GM19324 (cell line): ENCODE measurements around the gene C10orf53.
"Not testable (repeated sequence)": the region's sequence is repeated elsewhere in the genome, so short reads cannot be mapped to it uniquely, and the experiment has no call there.

ENCODE experiments used
- ATAC-seq: cut with Tn5 transposase; IDR thresholded peaks from one replicate; pipeline ENCODE4 v1.9.1; 2021; ENCODE audit warnings: mild to moderate bottlenecking, moderate library complexity; ENCODE audit not compliant: unreplicated experiment, low FRiP score

C10orf53 gene

DNA sequence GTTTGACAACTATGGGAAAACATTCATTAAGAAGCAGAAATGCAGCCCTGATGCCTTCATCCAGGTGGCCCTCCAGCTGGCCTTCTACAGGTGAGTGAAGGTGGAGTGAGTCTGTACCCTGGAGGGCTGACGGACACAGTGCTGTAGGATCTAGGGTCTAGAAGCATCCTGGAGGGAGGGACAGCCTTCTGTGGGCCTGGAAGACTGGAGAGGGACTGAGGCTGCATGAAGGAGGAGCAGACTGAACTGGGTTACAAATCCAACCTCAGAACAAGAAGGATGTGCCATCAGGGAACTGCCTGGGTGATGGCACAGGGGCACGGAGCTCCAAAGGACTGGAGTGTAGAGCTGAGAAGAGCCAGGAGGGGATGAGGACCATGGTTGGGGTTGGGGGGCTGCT lies 27.5 kb upstream of the C10orf53 start:
- ATAC-seq: no peak

DNA sequence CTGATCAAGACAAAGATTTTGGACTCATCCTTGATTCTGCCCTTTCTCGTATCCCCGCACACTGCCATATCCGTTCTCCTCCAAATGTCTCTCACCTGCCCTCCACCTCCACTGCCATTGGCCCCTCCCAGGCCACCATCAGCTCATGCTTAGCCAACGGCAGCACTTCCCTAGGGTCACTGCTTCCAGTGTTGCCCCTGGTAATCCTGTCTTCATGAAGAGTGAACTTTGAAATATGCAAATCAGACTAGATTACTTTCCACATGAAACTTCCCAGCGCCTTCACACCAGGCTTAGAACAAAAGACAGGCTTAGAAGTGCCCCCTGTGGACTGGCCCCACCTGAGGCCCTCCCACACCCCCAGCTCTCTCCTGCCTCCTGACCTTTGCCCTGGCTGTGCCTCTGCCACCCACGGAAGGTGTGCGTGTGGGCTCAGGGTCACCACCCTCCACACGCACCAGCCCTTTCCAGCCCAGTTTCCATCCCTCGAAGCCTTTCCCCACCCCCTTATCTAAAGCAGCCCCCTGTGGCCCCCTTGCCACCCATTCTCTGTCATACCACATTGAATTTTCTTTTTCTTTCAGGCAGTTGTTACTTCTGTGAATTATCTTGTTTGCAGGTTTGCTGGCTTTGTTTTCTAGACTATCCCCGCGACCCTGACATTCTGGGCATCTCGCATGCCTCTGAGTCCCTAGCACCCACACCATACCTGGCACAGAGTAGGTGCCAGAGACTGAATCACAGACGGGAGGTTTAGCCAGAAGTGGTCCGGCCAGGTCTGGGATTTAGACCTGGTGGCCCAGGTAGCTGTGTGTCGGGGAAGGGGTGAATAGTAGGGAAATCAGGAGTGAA lies 26.8 kb upstream of the C10orf53 start:
- ATAC-seq: no peak

DNA sequence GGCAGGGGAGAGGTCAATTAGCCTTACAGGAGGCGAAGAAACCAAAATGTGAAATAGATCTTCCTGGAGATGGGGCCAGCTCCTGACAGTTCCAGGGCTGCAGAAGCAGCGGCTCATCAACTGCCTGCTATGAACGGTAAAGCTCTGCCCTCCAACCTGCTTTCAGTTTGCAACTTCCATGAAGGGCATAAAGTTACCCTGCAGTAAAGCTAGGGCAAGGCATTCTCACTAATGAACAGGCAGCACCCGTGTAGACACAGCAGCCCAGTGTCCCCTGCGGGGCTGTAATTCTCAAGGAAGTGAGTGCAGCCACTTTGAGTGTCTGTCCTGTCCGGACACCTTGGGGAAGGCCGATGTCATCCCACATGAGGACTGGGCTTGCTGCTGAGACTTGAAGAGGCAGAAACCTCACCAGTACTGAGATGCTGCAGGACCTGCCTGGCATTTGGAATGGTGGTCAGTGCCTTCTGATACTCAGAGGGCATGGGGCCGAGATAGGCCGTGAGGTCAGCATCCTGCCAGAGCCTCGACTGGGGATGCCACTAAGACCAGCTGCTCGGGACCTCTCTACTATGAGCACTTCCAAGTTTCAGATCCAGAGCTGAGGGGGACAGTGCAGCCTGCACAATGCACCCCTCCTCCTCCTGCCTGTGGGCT lies 26.1 kb upstream of the C10orf53 start:
- no peak for ATAC-seq

DNA sequence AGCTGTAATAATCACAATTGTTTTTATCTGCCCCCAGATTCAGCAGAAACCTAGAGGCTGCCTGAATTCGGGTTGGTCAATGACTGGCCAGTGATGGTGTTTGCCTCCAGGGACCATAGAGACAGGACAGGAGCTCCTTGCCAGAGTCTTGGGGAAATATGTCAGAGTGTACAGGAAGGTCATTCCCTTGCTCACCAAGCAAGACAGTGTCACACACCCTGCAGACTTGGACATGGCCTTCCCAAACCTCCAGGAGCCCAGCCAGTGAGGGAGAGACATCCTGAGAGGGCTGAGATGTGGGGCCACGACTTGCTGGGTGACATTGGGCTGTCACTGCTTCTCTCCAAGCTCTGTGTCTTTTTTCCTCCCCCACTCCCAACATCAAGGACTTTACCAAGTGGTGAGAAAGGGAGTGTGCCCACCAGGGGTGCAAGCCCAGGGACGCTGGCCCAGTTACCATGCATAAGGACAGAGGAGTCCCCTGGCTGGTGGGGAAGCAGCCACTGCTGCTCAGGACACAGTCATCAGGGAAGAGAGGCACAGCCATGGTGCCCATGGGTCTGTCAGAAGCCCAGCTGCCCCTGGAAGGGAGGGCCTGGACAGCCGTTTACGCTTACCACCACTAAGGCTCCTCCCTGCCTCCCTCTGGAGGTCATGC lies 25.3 kb upstream of the C10orf53 start:
- ATAC-seq: no peak

DNA sequence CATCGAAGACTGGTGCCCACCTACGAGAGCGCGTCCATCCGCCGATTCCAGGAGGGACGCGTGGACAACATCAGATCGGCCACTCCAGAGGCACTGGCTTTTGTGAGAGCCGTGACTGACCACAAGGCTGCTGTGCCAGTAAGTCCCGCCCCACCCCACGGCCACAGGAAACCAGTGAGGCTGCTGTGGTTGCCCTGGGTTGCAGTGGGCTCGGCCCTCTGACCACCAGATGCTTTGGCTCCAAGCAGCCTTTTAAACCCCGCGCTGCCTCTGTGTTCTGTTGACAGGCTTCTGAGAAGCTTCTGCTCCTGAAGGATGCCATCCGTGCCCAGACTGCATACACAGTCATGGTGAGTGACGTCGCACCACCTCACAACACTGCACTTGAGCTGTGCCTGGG lies 24.4 kb upstream of the C10orf53 start:
- ATAC-seq: no peak

DNA sequence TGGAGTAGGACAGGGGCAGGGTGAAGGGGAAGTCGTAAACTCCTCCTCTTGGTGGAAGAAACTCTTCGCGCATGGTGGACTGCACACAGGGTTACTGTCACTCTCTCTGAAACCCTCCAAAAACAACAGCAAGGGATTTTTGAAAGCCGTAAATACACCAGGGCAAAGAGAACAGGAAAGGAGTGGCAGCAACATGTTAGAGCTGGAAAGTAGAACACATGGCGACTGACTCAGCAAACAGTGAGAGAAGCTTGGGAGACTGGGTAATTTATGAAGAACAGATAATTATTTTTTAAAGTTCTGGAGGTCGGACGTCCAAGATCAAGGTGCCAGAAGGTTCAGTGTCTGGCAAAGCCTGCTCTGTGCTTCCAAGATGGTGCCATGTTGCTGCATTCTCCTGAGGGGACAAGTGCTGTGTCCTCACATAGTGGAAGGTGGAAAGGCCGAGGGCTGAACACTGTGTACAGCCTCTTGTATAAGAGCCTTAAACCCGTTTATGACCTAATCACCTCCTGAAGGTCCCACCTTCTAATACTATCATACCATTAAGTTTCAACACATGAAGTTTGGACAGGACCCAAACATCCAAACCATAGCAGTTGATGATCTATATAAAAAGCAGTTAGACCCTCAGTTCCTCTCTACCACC lies 22.5 kb upstream of the C10orf53 start:
- no peak for ATAC-seq

DNA sequence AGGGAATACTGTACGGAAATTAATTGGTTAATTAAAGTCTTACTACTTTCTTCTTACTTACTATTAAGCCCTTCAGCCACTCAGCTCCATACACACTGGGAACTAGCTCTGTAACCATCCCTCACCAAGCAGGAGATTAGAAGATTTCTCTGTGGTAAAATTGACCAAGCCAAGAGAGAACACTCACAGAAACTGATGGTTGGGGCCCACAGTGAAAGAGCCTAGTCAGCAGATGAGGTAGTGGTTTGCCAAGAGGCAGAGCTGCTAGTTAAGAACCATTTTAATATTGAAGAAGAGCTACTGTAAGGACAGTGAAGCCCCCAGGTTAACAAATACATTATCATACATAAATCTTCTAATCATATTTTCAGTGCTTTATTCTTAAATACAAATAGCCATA lies 21.8 kb upstream of the C10orf53 start:
- ATAC-seq: no peak

DNA sequence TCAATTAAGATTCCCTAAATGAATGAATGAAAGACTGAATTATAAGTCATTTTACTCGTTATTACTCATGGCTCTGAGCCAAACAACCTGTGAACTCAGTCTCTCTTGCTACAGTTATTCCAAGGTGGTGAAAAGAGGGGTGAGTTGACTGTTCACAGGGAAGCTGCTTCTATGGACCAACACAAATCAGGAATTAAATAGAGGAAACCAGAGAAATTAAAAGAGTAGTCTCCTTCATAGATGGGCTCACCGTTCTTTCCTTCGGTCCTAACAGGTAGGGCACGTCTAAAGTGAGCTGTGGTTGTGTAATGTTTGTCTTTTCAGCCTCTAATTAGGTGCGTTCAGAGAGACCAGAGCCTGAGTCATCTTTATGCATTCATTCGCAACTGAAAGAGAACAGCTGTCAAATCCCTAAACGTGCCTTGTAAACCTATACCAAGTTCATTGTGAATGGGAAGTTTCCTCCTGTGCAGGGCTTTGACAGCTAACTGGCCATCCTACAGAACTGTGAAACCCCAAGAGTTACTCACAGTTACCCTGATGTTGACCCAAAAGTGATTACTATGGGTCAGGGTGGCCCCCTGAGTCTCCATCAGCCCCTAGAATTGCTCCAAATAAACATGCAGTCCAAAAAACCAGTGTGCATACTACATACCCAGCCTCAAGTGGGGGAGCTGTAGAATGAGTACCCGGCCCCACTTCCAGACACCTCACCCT lies 18.2 kb upstream of the C10orf53 start:
- no peak for ATAC-seq

DNA sequence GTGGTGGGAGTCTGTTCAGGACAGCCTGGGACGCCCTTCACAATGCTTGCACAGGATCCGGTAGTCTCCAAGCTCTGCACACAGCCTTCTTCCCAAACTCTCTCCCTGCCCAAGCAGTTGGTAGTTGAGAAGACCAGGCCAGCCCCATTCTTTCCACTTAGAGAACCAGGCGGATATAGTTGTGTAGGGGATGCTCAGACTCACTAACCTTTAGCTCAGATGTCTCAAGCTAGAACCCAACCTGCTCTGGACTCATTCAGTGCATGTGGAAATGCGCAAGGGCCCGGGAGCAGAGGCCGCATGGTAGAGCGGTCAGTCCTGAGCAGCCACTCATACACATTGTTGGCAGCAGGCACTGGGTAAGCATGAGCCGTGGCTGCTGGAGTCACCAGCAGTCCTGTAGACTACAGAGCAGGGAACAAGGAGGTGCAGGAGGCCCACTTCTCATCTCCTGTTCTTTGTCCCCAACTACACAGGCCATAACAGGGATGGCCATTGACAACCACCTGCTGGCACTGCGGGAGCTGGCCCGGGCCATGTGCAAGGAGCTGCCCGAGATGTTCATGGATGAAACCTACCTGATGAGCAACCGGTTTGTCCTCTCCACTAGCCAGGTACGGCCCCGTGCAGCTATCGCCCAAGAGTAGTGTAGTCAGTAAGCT lies 17.2 kb upstream of the C10orf53 start:
- no peak for ATAC-seq

DNA sequence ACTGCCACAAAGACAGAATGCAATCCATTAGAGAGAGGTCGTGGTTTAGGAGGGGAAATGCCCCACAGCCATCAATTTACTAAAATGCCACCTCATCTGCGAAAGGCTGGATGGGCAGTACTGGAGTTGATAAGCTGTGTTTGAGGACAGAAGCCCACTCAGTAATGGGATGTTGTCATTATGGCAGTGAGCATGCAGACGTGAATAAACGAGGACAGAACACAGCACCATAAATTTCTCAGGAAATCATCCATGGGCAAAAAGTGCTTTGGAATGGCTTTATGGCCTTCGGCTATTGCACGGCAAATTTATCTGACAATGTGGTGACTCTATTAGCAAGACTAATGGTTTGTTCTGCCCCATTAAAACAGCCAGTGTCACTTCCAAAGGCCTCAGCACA lies 15.9 kb upstream of the C10orf53 start:
- no peak for ATAC-seq

DNA sequence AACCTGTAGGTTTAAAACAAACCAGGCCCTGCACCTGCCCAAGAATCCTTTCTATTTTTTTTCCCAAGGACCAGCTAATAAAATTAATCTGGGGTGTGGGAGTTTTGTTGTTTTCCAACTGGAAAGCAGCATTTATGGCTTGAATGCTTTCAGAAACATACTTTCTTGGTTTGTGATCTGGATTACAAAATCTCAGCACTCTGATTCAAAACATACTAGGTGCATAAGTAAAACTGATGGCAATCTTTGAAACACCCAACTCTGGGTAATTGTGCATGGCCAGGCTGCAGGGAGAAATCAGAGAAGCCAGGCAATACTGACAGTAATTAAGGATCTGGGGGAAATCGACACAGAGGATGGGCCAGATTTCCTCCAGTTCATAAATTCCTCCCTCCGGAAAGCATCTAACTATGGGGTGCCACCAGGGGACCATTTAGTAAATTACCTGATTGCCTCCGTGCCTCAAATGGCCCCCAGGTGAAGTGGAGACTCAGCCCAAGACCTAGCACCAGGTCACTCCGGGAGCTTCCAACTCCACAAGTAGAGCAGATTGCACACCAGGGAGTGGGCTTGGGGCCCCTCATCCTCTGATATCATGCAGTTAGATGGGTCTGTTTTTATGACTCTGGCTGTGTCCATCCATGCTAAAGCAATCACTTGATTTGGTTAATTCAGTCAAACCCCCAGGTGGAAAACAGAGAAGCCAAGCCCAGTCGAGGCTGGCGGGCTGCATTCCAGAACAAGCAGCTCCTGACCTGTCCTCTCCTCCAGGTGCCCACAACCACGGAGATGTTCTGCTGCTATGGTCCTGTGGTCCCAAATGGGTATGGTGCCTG lies 15.2 kb upstream of the C10orf53 start:
- no peak for ATAC-seq

DNA sequence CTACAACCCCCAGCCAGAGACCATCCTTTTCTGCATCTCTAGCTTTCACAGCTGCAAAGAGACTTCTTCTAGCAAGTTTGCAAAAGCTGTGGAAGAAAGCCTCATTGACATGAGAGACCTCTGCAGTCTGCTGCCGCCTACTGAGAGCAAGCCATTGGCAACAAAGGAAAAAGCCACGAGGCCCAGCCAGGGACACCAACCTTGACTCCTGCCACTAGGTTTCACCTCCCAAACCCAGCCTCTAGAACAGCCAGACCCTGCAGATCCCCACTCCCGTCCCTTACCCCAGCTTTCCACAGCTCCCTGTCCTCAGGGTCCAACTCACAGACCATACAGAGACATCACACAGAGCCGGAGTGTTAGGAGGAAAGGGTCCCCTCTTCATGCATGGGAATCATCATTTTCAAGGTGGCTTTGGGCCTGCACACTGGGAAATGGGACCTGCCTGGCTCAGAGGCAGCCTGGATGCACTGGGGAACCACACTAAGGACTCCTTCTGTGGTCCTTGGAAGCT lies 14.6 kb upstream of the C10orf53 start:
- no peak for ATAC-seq

DNA sequence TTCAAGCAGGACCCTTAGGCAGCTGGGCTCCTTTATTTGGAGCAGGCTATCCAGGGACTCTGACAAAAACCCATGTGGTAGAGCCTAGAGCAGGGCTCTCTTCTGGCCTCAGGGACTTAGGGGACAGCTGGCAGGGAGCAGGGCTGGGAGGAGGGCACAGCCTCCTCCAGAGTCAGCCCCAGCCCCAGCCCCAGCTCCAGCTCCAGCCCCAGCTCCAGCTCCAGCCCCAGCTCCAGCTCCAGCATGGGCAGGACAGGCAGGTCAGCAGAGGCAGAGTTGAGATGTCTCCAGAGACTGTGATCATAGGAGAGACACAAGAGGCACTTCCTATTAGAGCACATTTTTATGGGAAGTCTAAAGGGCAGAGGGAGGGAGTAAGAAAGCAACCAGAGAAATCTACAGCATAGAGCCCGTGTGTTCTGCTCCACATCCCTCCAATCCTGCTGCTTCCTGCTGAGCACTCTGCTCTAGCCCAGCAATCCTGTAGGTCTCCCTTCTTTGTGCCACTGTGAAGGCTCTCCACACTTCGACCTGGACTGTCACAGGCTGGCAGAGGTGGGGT lies 13.3 kb upstream of the C10orf53 start:
- no peak for ATAC-seq

DNA sequence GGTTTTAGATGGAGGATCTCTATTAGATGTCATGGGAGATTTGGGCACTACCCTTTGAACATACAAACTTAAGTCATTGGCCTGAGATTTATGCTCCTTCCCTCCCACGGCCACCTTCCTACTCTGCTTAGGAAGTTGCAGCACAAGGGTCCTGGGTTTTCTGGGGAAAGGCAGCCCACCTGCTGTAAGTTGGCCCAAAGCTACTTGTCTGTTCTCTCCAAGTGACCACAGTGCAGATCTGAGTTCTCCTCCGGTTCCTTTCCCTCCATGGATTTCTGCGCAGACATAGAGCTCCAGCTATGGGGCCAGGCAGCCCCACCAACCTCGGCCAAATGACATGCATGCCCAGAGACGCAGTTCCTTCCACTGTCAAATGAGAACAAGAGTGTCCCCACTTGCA lies 12.8 kb upstream of the C10orf53 start:
- no peak for ATAC-seq

DNA sequence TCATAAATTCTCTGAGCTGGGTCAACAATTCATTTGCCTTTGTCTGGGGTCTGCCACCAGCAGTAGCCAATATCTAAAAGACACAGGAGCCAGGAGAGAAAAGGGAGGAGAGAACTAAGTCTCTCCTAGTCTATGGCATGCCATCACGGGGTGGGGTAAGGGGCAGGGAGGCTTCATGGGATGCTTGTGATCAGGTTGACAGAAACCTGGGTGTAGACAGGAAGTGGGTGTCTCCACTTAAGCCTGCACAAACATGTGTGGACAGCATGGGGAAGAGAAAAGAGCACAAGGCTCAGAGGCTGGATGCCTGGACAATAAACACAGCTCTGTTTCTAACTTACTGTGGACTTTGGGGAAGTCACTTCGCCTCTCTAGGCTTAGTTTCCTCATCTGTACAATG lies 11.5 kb upstream of the C10orf53 start:
- no peak for ATAC-seq

DNA sequence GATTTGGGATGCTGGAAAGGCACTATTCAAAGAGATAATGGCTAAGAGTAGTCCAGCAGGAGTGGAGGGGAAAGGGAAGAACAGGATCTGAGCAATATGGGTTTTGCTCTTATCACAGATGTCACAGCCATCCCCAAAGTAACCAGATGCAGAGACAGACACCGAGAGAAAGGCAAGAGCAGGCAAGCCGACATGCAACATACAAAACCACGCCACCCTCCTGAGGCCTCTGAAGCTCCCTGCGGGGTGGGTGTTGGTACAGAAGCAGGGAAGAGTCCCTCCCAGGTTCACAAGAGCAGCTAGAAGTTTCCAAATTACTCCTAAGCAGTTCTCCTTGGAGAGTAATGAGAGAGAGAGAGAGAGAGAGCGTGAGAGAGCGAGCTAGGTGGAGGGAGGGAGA lies 10.8 kb upstream of the C10orf53 start:
- no peak for ATAC-seq

DNA sequence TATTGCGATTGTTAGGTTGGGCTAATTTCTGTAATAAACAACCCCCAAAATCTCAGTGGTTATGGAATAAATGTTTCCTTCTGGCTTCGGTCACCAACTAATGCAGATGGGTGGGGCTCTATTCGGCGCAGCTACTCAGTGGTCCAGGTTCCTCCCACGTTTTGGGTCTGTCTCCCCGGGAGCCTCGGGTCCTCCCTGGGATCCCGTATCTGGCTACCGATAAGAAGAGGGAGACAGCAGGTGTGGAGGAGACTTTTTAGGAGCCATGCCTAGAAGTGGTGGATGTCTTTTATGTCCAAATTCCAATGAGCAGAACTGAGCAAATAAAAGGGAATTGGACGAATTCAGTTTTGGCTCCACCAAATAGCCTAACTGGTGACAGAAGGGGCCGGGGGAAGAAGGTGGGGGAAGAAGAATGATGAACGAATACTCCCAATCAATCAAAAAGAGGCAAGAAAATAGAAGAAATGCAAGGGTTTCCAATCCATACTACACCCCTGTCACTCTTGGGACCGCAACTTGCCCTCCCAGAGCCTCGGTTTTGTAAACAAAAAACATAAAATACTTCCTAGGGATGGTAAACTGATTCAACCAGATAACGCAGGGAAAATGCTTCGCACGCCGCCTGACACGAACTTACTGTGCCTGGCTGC lies 498 bp upstream of the C10orf53 start:
- ATAC-seq: no peak

DNA sequence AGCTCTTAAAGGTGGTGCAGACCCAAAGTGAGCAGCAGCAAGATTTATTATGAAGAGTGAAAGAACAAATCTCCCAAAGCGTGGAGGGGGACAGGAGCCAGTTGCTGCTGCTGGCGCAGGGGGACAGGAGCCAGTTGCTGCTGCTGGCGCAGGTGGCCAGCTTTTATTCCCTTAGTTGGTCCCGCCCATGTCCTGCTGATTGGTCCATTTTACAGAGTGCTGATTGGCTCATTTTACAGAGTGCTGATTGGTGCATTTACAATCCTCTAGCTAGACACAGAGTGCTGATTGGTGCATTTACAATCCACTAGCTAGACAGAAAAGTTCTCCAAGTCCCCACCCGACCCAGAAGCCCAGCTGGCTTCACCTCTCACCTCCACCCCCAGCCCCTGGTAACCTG lies 3.0 kb downstream of the C10orf53 start:
- ATAC-seq: not testable (repeated sequence)
